Parathyroid adenoma (tissue), 2 donors: ENCODE data around the gene NOP16.

Experiments used
- H2AFZ ChIP-seq: fragments of 300-600 bp; sonication (generic); one replicate; pipeline ENCODE4 v1.7.0; 2017; ENCODE audit warnings: antibody characterized with exemption, mild to moderate bottlenecking
- H3K27ac ChIP-seq: fragments of 300-600 bp; sonication (generic); one replicate; pipeline ENCODE4 v1.7.0; 2017
- H3K27me3 ChIP-seq: fragments of 300-600 bp; sonication (generic); one replicate; pipeline ENCODE4 v1.7.0; 2017; ENCODE audit warnings: low read length; ENCODE audit not compliant: control insufficient read depth, insufficient read depth
- H3K36me3 ChIP-seq: fragments of 300-600 bp; sonication (generic); one replicate; pipeline ENCODE4 v1.7.0; 2017; ENCODE audit warnings: low read length; ENCODE audit not compliant: control insufficient read depth, insufficient read depth
- H3K4me1 ChIP-seq: fragments of 300-600 bp; sonication (generic); one replicate; pipeline ENCODE4 v1.7.0; 2017; ENCODE audit warnings: control low read depth
- H3K4me2 ChIP-seq: fragments of 300-600 bp; sonication (generic); one replicate; pipeline ENCODE4 v1.7.0; 2017; ENCODE audit warnings: low read length
- H3K4me3 ChIP-seq: fragments of 300-600 bp; sonication (generic); one replicate; pipeline ENCODE4 v1.7.0; 2017; ENCODE audit warnings: low read depth, low read length
- H3K79me2 ChIP-seq: fragments of 300-600 bp; sonication (generic); one replicate; pipeline ENCODE4 v1.7.0; 2017; ENCODE audit warnings: control low read depth
- H3K9ac ChIP-seq: fragments of 300-600 bp; sonication (generic); one replicate; pipeline ENCODE4 v1.7.0; 2017; ENCODE audit warnings: mild to moderate bottlenecking
- H3K9me3 ChIP-seq: fragments of 300-600 bp; sonication (generic); one replicate; pipeline ENCODE4 v1.7.0; 2017; ENCODE audit warnings: low read length; ENCODE audit not compliant: control insufficient read depth
- TF ChIP-seq, protein P1 (sequence below): fragments of 300-600 bp; sonication (generic); IDR thresholded peaks from one replicate; pipeline ENCODE4 v1.7.0; 2017; ENCODE audit warnings: antibody characterized with exemption, mild to moderate bottlenecking
- donor health status: primary hyperparathyroidism.

NOP16 gene

DNA sequence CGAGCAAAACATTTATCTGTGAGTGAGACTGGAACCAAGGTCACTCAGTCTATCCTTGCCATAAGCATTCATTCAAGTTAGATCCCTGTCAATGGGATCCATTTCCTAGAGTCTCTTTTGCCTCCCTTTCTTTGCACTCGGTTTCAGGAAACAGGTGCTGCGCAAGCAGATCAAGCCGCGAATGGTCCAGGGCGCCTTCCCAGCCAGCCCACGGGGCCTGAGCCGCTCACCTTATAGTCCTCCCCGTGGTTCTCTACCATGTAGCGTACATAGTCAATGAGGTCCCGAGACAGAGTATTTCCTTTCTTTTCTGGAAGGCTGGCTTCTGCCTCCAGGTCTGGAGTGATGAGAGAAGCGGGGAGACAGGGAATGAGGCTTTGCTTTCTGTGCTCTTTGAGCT is 3.4 kb downstream of the NOP16 start:
- Histone ChIP-seq H3K4me1 (peaks cover 13% of the 10 kb centered on the region), H3K79me2 (peaks cover 6% of the 10 kb centered on the region), H3K4me2 (no peak overlapping the region), H3K4me3 (no peak overlapping the region), H2AFZ (no peak overlapping the region), H3K9me3 (no peaks in the 10 kb centered on the region), H3K9ac (no peak overlapping the region), H3K36me3 (no peaks in the 10 kb centered on the region), H3K27me3 (no peaks in the 10 kb centered on the region), H3K27ac (no peak overlapping the region)
- TF ChIP-seq, protein P1, sequence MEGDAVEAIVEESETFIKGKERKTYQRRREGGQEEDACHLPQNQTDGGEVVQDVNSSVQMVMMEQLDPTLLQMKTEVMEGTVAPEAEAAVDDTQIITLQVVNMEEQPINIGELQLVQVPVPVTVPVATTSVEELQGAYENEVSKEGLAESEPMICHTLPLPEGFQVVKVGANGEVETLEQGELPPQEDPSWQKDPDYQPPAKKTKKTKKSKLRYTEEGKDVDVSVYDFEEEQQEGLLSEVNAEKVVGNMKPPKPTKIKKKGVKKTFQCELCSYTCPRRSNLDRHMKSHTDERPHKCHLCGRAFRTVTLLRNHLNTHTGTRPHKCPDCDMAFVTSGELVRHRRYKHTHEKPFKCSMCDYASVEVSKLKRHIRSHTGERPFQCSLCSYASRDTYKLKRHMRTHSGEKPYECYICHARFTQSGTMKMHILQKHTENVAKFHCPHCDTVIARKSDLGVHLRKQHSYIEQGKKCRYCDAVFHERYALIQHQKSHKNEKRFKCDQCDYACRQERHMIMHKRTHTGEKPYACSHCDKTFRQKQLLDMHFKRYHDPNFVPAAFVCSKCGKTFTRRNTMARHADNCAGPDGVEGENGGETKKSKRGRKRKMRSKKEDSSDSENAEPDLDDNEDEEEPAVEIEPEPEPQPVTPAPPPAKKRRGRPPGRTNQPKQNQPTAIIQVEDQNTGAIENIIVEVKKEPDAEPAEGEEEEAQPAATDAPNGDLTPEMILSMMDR = no peak

DNA sequence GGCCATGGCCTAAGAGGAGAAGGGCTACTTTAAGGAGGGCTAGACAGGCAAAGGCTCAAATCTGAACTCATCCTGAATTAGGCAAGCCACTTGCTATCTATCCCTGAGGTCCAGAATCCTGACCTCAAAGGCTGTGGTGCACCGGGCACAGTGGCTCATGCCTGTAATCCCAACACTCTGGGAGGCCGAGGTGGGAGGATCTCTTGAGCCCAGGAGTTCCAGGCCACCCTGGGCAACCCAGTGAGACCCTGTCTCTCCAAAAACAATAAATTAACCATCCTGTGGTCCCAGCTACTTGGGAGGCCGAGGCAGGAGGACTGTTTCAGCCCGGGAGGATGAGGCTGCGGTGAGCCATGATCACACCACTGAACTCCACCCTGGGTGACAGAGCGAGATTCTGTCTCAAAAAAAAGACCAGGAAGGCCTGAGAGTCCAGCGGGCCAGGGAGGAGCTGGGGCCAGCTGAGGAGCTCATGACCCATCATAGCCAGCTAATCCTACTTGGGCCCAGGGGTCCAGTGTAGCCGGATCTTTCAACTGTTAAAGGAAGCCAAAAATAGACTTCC is 4.0 kb downstream of the NOP16 start:
- Histone ChIP-seq H3K9me3 (no peaks in the 10 kb centered on the region), H3K4me2 (no peak overlapping the region), H3K79me2 (peaks cover 6% of the 10 kb centered on the region), H3K9ac (no peak overlapping the region), H2AFZ (no peak overlapping the region), H3K27ac (no peak overlapping the region), H3K4me3 (no peak overlapping the region), H3K36me3 (no peaks in the 10 kb centered on the region), H3K4me1 (peaks cover 8% of the 10 kb centered on the region), H3K27me3 (no peaks in the 10 kb centered on the region)
- TF ChIP-seq, protein P1 = no peak

DNA sequence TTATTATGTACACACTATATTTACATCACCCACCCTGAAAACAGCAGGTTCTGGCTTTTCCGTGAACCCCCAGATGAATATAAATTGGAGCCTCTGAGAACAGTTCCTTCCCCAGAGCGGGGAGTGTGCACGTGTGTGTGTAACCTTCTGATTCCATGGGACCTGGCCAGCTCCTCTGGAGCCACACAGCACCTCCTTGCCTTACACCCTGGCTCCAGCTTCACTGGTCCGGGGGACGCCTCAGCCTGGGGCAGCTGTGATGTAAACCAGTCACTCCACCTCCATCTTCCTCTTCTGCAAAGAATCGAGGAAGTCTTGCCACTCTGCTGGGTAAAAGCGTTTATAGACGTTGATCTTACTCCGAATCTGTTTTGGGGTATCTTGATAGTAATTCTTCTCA is 4.4 kb downstream of the NOP16 start:
- Histone ChIP-seq H3K4me1 (peaks cover 8% of the 10 kb centered on the region), H3K4me3 (no peak overlapping the region), H3K9ac (no peak overlapping the region), H3K27me3 (no peaks in the 10 kb centered on the region), H3K9me3 (no peaks in the 10 kb centered on the region), H3K79me2 (peaks cover 6% of the 10 kb centered on the region), H2AFZ (no peak overlapping the region), H3K36me3 (no peaks in the 10 kb centered on the region), H3K27ac (no peak overlapping the region), H3K4me2 (no peak overlapping the region)
- TF ChIP-seq, protein P1 = no peak

DNA sequence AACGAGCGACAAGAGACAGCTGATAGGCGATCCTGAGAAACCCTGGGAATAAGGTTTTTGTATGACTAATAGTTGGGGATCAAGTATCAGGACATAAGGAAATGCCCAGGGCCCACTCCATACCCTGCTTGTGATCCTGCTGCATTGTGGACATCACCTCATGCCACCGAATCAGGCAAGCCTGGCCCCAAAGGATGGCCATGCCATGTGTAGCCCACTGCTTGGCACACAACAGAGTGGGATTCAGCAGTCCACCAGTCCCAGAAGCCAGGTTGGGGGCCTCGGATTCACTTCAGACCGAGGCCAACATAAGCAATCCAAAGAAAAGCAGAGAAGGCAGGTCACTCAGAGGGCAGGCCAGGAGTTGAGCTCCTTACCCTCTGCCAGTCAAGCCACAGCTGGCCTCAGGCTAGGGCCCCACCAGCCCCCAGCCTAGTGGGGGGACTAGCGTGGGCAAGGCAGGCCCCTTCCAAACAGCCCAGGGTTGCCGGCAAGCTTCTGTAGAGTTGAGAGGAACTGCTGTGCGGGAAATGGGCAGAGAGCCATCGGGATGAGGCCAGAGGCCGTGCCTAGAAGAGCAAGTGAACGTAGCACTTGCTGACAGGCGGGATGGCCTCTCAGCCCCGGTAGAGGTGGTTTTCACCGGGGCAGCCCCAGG is 5.0 kb downstream of the NOP16 start:
- Histone ChIP-seq H3K4me1 (peaks cover 8% of the 10 kb centered on the region), H3K79me2 (peaks cover 6% of the 10 kb centered on the region), H3K4me2 (no peak overlapping the region), H3K4me3 (no peak overlapping the region), H3K9ac (no peak overlapping the region), H2AFZ (no peak overlapping the region), H3K9me3 (no peaks in the 10 kb centered on the region), H3K36me3 (no peaks in the 10 kb centered on the region), H3K27me3 (no peaks in the 10 kb centered on the region), H3K27ac (no peak overlapping the region)
- TF ChIP-seq, protein P1 = no peak

DNA sequence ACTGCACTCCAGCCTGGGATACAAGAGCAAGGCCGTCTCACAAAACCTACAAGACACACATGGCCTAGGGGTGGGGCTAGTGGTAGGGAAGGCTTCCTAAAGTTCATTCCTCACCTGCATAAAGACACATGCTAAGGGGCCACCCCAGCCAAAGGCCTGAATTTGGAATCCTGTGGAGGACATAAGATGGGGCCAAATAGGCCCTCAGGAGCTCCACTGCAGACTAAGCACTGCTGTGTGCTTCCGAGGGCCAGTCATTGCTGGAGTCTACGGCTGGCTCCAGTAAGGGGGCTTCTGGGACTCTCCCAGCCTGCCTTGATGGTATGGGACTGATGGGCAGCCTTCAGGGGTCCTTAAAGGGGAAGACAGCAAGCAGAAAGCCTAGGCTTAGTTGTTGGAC is 5.7 kb downstream of the NOP16 start:
- H3K4me3 ChIP-seq = no peak overlapping the region
- no peak overlapping the region for H3K9ac ChIP-seq
- peaks cover 3% of the 10 kb centered on the region for H3K79me2 ChIP-seq
- H3K4me2 ChIP-seq = no peak overlapping the region
- H3K27ac ChIP-seq = no peak overlapping the region
- H3K27me3 ChIP-seq = no peaks in the 10 kb centered on the region
- H2AFZ ChIP-seq = no peak overlapping the region
- TF ChIP-seq, protein P1 = no peak
- no peaks in the 10 kb centered on the region for H3K36me3 ChIP-seq
- H3K9me3 ChIP-seq = no peaks in the 10 kb centered on the region
- H3K4me1 ChIP-seq = peaks cover 6% of the 10 kb centered on the region
